Colon (tissue), 2 donors: ENCODE measurements around the gene CD37.
"Not testable (repeated sequence)": the region's sequence is repeated elsewhere in the genome, so short reads cannot be mapped to it uniquely, and the experiment has no call there.

Experiments used
- FAIRE-seq: peaks from 2 replicates; lab custom pipeline; 2012; peaks lifted over from hg19 to GRCh38; lab: Jason Lieb, UNC
- donor health status: control.
- donor health status: control.

CD37 gene, protein sequence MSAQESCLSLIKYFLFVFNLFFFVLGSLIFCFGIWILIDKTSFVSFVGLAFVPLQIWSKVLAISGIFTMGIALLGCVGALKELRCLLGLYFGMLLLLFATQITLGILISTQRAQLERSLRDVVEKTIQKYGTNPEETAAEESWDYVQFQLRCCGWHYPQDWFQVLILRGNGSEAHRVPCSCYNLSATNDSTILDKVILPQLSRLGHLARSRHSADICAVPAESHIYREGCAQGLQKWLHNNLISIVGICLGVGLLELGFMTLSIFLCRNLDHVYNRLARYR

GRCh38 chr19:49335071-49335783 lies at the start of gene CD37:
CD37 (plus strand) TSS chr19:49335406; CDS start chr19:49335541, 135 bp downstream.
- no peak for FAIRE-seq

- no peak for FAIRE-seq
These were observed 48.0 kb upstream of the CD37 start for GRCh38 chr19:49287141-49287770.

- not testable (repeated sequence) for FAIRE-seq
These were observed 47.0 kb upstream of the CD37 start for GRCh38 chr19:49288205-49288604.

DNA sequence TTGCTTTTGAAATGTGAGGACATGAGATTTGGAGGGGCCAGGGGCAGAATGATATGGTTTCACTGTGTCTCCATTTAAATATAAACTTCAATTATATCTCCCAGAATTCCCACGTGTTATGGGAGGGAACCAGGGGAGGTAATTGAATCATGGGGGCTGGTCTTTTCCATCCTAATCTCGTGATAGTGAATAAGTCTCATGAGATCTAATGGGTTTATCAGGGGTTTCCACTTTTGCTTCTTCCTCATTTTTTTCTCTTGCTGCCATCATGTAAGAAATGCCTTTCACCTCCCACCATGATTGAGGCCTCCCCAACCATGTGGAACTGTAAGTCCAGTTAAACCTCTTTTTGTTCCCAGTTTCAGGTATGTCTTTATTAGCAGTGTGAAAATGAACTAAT lies 45.9 kb upstream of the CD37 start:
- FAIRE-seq: not testable (repeated sequence)

- no peak for FAIRE-seq
These were observed 44.7 kb upstream of the CD37 start for GRCh38 chr19:49290517-49290916.

DNA sequence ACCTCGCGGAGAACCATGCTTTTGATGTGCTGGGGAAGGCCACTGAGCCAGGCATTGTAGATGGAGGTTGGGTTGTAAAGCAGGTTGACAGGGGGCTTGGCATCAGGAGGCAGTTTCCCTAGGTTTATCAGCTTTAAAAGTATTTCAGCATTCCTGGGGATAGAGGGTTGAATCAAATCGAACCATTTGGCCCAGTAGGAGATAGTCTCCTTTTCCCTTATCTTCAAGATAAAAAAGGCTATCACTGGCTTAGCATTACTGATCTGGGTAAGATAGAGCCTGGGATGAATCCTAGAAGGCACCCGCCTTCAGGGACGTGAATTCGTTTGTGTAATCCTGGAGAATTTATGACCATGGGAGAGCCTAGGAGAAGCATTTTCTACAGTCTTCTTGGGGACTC lies 40.8 kb upstream of the CD37 start:
- no peak for FAIRE-seq

GRCh38 chr19:49295208-49295880 lies 39.9 kb upstream of the CD37 start:
- FAIRE-seq: no peak

- FAIRE-seq: no peak
These were observed 37.8 kb upstream of the CD37 start for GRCh38 chr19:49297403-49297802.

- FAIRE-seq: not testable (repeated sequence)
These were observed 36.6 kb upstream of the CD37 start for GRCh38 chr19:49298653-49299052.

DNA sequence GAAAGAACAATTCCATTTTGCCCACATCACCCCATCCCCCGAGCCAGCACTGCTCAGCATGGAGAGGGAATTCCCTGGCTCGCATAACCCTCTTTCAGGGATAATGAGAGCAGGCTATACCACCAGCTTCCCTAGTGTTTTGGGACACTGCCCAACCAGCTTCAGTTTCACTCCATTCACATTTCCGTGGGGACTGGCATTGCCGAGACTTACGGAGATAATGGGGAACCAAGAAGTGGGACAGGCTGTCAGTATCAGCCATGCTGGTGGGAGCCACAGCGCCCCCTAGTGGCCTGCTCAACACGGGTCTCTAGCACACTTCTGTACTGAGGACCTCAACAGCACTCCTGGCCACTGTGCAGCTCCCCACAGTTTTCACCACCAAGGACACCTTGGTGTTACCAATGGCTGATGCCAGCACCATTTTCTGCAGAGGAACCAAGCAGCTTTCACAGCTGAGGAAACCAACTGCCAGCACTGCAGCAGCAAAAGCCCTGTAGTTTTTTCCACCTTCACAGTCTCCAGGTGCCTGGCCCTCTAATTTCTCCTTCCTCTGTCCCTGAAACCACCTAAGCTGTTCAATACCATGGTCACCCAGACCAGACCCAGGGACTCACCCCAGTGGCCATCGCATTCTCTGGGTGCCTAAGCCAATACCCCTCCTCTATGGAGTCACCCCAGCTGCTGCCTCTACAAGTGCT lies 33.9 kb upstream of the CD37 start:
- FAIRE-seq: no peak

GRCh38 chr19:49301866-49302252 lies 33.3 kb upstream of the CD37 start:
- no peak for FAIRE-seq

- not testable (repeated sequence) for FAIRE-seq
These were observed 28.5 kb upstream of the CD37 start for GRCh38 chr19:49306734-49307133.

DNA sequence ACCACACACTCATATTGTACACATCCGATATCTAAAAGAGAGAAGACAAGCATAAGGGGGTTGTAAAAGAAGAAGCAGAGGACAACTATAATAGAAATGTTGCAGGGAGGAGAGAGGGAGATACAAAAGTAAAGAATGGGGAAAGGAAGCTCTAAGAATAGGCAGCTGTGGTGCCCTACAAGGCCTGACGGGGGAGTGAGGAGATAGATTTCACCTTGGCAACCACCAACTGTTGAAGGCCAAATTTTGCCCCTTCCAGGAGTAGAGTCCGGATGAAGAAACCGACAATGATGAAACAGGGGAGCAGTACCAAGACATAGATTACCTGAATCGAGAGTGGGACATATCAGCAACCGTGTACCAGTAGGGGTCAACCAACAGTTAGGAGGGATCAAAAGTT lies 26.1 kb upstream of the CD37 start:
- FAIRE-seq: no peak

DNA sequence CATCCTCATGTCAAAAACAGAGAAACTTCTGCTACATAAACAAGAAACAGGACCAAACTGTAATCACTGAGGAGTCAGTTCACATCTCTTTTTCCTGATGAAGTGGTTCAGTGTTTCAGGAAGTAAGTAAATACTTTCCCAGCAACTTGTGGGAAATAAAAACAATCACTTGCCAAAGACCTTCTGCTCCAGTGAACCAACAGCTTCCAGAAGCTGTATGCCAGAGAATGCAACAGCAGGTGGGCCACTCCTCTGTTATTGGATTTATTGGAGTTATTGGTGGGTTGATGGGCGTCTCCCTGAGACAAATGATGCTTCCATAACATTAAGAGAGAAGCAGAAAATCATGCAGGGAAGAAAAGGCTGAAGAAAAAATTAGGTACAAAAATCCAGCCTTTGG lies 20.1 kb upstream of the CD37 start:
- no peak for FAIRE-seq

DNA sequence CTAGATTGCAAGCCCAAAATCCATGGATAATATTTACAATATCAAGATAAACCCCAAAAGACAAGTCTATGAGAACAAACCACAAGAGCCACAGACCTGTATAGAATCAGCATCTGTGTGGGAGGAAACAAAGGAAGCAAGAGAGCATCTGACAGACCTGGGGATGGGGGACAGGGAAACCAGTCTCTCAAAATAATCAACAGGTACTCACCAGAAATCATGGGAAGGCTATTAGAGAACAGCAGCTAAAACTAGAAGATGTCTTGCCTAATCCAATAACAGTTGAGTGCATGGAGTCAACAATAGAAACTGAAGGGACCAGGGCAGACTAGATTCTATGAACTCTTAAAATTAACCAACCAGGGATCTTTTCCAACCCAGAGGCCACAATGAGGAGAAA lies 18.9 kb upstream of the CD37 start:
- FAIRE-seq: no peak

- FAIRE-seq: no peak
These were observed 16.9 kb upstream of the CD37 start for GRCh38 chr19:49318296-49318695.

- FAIRE-seq: no peak
These were observed 10.2 kb upstream of the CD37 start, which contains the start of gene SLC6A16 for GRCh38 chr19:49324801-49325576. SLC6A16 (minus strand) TSS chr19:49325191; CDS start chr19:49311347, 13,844 bp downstream.

- FAIRE-seq: not testable (repeated sequence)
These were observed 9.4 kb upstream of the CD37 start for GRCh38 chr19:49325756-49326155.

GRCh38 chr19:49326165-49326704 lies 9.0 kb upstream of the CD37 start:
- FAIRE-seq: no peak

- FAIRE-seq: no peak
These were observed 7.2 kb upstream of the CD37 start for GRCh38 chr19:49327878-49328544.
